ENCODE data around the gene EML2.

EML2 gene

DNA sequence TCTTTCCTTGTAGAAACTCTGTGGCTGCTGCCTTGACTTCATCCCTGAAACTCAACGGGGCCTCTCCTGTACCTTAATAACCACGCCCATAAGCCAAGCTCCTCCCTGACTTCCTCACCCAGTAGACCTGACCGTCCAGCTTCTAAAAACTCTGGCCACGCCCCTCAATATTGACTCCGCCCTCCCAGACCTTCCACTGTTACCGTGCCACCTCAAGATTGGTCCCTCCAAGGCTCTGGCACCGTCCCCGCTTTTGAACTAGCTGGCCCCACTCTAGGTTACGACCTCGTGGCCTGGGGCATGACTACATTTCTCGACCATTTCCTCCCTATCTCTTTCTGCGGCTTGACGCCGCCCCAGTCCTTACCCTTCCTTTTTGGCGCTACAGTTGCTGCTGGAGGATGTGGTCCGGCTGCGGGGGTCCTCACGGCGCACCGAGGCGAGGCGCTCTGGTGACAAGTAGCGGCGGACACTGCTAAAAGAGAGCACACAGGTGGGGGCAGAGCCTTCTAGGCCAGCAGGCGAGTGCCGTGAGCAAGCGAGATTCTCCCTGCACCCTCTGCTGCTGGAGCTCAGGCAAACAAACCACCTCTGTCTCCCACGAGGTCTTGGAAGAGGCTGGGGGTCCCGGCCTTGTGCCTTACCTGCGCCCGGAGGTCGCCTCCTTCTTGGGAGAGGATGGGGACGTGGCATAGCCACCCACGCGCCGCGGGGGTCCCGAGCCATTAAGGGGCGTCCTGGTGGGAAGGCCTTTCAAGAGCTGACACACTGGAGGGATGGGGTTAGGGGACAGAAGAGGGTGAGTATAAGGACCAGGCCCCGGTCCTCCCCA, 2.3 kb upstream of the EML2 start:
- H3K27ac ChIP-seq: peak overlapping the region; percentile 12 to 81
- peak; percentile 80 for DNase-seq (ENCODE audit: low spot score)
- TF ChIP-seq, protein P1, sequence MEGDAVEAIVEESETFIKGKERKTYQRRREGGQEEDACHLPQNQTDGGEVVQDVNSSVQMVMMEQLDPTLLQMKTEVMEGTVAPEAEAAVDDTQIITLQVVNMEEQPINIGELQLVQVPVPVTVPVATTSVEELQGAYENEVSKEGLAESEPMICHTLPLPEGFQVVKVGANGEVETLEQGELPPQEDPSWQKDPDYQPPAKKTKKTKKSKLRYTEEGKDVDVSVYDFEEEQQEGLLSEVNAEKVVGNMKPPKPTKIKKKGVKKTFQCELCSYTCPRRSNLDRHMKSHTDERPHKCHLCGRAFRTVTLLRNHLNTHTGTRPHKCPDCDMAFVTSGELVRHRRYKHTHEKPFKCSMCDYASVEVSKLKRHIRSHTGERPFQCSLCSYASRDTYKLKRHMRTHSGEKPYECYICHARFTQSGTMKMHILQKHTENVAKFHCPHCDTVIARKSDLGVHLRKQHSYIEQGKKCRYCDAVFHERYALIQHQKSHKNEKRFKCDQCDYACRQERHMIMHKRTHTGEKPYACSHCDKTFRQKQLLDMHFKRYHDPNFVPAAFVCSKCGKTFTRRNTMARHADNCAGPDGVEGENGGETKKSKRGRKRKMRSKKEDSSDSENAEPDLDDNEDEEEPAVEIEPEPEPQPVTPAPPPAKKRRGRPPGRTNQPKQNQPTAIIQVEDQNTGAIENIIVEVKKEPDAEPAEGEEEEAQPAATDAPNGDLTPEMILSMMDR (IDR thresholded peaks at IDR 0.05): no peak
- peak overlapping the region; percentile 59 for H3K4me3 ChIP-seq

DNA sequence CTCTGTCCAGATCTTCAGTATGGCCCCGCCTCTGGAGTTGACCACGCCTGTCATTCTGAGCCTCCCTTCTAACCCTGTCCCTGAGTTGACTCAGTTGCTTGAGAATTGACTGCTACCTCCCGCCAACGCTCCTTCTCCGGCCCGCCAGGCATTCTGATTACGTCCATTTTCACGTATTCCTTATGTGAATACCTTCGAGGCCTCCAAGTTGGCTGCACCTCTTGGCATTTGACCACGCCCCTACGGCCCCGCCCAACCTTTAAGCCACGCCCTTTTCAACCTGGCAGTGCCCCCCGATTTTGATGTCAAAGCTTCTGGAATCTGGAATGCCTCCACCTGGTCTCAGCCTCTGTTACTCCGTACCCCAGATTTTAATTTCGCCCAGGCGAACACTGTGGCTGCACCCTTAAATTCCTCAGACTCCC, 1.7 kb upstream of the EML2 start:
- Histone ChIP-seq H3K4me3 (peak overlapping the region; percentile 59), H3K27ac (peak overlapping the region in 1 of 2 donors; percentile 81)
- no peak for DNase-seq (ENCODE audit: low spot score)
- TF ChIP-seq, protein P1 (IDR thresholded peaks at IDR 0.05): no peak

DNA sequence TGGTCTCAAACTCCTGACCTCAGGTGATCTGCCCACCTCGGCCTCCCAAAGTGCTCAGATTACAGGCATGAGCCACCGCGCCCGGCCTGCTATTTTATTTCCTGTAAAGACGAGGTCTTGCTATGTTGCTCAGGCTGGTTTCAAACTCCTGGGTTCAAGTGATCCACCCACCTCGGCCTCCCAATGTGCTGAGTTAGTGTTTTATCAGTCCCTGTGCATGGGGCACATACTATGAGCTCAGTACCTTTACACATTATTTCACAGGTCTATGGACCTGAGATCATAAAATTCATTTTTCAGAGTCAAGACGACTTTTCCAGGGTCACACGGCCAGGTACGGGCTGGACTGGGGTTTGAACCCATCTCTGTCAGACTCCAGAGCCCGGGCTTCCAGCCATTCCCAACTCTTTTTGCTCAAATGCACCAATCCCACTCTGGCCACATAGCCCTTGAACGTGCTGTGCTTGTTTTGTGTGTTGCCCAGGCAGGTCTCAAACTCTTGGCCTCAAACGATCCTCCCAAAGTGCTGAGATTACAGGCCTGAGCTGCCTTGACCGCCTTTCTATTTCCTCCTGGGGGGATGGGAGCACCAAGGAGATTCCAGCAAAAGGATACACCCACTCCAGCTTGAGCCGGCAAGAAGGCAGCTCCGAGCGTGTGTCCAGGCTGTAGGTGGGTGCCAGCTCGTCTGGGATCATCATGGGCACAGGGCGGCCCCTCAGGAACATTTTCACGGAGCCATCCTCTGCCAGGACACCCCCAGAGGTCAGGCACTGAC, 1.1 kb downstream of the EML2 start:
- Histone ChIP-seq H3K27ac (peak overlapping the region in 1 of 2 donors; percentile 37), H3K4me3 (peak overlapping the region; percentile 89)
- TF ChIP-seq, protein P1 (IDR thresholded peaks at IDR 0.05): no peak
- DNase-seq (ENCODE audit: low spot score): no peak

DNA sequence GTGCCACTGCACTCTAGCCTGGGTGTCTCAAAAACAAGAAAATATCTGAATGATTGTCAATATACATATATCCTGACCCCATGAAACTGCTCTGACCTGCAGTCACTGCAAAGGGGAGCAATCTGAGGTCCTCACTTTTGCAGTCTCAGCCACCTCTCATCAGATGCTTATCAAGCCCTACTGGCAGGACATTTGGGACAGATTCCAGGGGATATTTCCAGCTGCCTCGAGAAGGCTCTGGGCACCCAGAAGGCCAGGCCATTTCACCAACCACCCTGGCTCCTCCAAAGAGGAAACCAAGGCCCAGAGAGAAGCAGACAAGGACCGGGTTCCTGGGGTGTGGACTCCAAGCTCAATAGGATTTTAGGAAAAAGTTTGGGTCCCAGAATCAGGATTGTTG, 2.3 kb downstream of the EML2 start:
- DNase-seq (ENCODE audit: low spot score): no peak
- peak overlapping the region in 1 of 2 donors; percentile 57 for H3K27ac ChIP-seq
- TF ChIP-seq, protein P1 (IDR thresholded peaks at IDR 0.05): no peak
- H3K4me3 ChIP-seq: no peak overlapping the region

DNA sequence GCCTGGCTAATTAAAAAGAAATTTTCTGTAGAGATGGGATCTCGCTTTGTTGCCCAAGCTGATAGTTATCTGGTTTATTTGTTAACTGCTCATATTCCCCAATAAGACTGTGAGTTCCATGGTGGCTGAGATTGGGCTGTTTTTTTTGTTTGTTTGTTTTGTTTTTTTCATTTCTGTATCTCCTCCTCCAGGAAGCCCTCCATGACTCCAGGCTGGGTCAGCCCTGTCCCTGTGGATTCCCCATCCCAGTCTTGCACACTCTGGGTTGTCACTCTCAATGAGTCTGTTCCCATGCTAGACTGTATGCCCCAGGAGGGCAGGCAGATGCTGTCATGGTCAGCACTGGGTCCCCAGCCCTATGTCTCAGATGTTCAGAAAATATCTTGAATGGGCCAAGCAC, 2.9 kb downstream of the EML2 start:
- Histone ChIP-seq H3K4me3 (no peak overlapping the region), H3K27ac (peak overlapping the region in 1 of 2 donors; percentile 57)
- TF ChIP-seq, protein P1 (IDR thresholded peaks at IDR 0.05): no peak
- no peak for DNase-seq (ENCODE audit: low spot score)

DNA sequence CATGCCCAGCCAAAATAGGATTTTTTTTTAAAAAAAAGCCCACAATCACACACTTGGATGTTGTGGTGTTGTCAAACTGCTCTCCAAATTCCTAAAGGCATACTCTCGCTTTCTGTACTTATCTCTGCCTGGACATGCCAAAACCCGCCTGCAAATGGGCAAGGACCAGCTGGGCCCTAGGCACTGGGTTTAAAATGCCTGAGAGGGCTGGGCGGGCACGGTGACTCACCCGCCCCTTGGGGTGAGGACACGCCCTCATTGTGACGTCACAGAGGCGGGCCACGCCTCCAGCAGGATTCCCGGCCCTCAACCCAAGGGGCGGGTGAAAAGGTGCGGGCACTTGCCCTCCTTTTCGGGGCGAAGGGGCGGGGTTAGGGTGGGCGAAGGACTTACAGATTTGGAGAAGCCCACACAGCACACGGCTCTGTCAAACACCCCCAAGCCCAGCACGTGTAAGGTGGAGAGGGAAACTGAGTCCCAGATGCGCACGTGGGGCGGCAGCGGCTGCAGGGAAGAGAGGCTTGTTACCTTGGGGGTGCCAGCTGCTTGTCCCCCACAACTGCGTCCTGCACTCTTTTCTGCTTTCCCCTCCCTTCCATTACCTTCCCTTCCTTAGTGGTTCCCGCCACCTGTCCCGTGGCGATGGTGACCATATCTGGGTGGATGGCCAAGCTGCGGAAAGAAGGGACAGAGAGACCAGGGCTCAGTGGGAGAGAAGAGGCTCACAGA, 6.6 kb downstream of the EML2 start:
- peak; percentile 87 for DNase-seq (ENCODE audit: low spot score)
- Histone ChIP-seq H3K4me3 (no peak overlapping the region), H3K27ac (peak overlapping the region; percentile 75 to 90)
- TF ChIP-seq, protein P1 (IDR thresholded peaks at IDR 0.05): no peak
